GM12891 (cell line): ENCODE data around the gene RGS17.

Experiments
- PAX5 ChIP-seq: IDR thresholded peaks from 2 replicates; pipeline ENCODE4 v1.6.1; 2011; ENCODE audit warnings: low read length, moderate library complexity, mild to moderate bottlenecking; ENCODE audit not compliant: insufficient read depth, severe bottlenecking
- POLR2A ChIP-seq: IDR thresholded peaks from 2 replicates; pipeline ENCODE4 v1.6.1; 2011; ENCODE audit warnings: low read depth, low read length, control low read depth
- POLR2AphosphoS5 ChIP-seq: IDR thresholded peaks from 2 replicates; pipeline ENCODE4 v1.6.1; 2011; ENCODE audit warnings: low read depth, low read length, control low read depth
- POU2F2 ChIP-seq: IDR thresholded peaks from 2 replicates; pipeline ENCODE4 v1.6.1; 2011; ENCODE audit warnings: low read depth, mild to moderate bottlenecking, control low read depth, low read length, moderate library complexity
- SPI1 ChIP-seq: IDR thresholded peaks from 2 replicates; pipeline ENCODE4 v1.6.1; 2011; ENCODE audit warnings: low read depth, low read length, control low read depth
- TAF1 ChIP-seq: IDR thresholded peaks from 2 replicates; pipeline ENCODE4 v1.6.1; 2011; ENCODE audit warnings: low read depth, low read length, control low read depth

DNA sequence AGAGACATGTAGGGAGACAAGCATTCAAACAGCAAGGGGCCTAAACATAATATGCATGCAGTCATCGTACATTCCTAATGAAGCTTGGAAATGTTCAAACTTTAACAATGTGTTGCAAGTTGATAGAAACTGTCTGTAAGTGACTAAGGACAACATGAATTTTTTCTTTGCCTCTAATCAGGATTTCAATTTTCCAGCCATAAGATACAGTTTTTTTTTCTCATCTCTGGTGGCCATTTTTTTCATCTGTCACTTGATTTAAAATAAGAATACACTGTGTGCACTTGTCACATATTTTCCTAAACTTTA, 106.4 kb downstream of the RGS17 start:
- no peak for TF ChIP-seq POLR2AphosphoS5
- no peak for TF ChIP-seq TAF1
- TF ChIP-seq POLR2A = no peak
- TF ChIP-seq SPI1 = no peak
- TF ChIP-seq PAX5 = no peak
- TF ChIP-seq POU2F2 = no peak
